GM20431 (cell line): ENCODE measurements around the gene LZTS3.
"Not testable (repeated sequence)": the region's sequence is repeated elsewhere in the genome, so short reads cannot be mapped to it uniquely, and the experiment has no call there.

Experiments used
- in situ Hi-C: fragments of 300-500 bp; cut with MseI, MboI; formaldehyde crosslinking; loops from one replicate; pipeline ENCODE4 v1.15.0; 2020; ENCODE audit warnings: low sequenced_read_pairs; ENCODE audit not compliant: unreplicated experiment

LZTS3 gene

DNA sequence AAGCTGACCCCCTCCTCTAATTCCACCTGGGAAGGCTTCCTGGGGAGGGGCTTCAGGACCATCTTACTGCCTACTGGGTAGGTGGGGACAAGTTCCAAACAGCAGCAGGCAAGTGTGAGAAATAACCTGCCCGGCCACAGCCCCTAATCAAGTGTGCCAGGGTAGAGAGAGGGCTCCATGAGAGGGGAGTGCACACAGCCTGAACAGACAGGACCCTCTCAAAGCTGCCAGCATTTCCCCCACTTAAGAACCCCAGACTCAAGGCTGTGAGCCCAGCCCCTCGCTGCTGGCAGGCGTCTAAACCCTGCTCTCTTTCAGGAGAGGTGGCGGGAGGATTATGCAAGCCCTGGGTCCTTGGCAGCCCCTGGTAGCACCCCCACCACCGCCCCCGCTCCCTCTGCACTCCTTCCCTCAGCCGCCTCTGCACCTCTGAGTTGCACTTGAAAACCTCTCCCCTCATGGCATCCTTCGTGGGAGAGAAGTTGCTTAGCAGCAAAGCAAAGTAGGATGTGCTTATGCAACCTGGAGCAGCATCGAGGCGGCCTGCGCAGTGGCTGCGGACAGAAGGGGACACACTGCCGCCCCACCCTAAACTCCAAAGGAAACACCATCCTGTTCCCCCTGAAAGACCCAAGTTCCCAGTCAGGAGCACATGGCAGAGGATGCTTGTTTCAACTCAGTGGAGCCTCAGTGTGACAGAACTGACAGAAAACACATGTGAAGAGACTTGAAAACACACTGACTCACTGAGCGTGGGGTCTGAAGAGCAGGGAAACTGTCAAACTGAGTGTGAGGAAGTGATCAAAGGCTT is 20.7 kb upstream of the LZTS3 start:
- in situ Hi-C loops = no loop called here

DNA sequence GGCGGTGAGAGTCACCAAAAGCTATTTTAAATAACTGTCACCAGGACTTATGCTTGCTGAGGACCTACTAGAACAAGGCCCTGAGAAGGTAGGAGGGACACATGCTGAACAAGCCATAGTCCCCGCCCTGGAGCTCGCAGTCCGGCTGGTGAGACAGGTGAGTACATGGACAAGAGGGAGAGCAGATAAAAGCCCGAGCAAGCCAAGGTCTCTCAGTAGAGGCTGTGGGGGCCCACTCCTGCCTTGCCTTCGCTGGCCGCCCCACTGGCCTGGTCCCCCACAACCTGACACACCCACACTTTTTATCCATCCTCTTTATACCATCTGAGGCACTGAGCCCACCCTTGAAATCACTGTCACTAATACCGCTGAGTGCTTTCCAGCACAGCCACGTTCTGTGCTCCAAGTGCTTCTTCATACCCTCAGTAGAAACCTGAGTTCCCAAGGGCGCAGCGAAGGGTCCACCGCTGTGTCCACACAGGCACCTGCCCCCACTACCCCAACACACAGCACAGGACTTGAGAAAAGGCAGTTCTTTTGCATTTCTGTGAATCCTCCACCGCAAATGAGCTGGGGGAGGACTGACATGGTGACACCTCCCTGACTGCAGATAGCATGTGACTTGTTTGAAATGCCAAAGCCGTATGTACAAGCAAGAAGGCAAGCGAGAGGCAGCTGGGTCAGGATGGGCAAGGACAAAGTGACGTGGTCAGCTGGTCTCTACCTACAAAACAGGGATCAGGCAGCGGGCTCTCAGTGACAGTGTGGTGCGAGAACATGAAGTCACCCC is 19.1 kb upstream of the LZTS3 start:
- in situ Hi-C loops = no loop called here

DNA sequence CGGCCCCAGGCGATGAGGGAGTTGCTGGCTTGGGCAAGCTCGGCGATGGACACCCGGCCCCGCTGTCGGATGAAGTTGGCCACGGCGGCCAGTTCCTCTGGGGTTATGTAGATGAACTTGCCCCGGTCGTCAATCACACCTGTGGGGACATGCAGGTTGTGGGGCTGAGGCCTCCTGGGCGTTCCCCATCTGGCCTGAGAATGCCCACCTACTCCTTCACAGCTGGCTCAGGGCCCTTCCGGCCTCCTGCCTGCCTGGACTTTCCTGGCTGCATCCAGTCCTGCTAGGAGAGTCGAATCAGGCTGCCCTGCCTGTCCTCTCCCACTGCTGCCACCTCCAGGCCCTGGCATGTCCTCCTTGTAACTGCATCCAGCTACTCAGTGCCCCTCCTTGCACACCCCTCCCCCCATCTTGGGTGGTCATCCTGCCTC is 17.3 kb upstream of the LZTS3 start:
- in situ Hi-C loops = no loop called here

DNA sequence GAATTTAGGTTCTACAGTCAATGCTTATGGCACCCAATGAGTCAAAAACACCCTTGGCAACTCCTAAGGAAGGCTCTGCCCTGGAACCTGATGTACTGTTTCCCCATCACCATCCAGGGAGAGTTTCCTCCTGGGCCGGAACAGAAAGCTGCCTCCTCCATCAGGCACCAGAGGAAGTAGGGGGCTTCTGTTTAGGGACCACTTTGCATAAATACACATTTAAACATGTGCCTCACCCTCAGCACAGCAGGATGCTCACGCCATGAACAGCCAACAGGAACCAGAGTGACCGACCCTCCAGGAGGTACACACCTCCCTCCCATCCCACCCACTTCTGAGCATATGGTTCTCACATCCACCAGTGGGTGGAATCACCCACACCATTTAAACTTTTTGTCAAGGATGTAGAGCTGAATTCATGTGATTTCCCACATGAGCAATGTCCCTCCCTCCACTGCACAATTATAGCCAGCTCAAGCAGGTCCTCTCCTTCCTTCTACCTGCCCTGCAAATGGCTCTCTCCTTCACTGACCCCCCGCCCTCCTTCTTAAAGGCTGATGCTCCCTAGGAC is 16.3 kb upstream of the LZTS3 start:
- in situ Hi-C loops = no loop called here

DNA sequence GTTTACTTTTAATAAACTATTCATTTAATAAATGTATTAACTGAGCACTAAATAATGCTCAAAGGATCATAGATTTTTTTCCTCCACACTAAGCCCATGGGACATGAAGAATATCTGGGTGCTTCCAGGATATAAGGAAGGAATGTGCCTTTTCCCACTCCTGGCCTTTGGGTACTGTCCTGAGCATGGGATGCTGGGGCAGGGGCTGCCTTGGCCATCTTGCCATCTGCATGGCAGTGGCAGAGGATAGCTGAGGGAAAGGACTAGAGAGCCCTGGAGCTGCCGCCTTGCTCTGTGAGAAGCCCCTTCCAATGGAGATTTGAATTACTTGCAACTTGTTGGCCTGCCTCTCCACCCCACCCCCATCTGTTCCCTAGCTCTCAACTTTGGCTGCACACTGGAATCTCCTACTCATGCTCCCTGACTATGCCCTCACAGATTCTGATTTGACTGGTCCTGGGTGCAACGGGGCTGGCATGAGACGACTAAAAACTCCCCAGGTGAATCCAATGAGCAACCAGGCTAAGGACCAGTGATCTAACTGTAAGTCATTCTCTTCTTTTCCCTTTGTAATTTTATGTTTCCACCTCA is 15.6 kb upstream of the LZTS3 start:
- in situ Hi-C loops = no loop called here

DNA sequence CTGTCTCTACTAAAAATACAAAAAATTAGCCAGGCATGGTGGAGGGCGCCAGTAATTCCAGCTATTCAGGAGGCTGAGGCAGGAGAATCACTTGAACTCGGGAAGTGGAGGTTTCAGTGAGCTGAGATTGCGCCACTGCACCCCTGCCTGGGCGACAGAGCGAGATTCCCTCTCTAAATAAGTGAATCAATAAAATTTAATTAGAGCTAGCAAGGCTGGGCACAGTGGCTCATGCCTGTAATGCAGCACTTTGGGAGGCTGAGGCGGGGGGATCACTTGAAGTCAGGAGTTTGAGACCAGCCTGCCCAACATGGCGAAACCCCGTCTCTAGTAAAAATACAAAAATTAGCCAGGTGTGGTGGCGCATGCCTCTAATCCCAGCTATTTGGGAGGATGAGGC is 14.5 kb upstream of the LZTS3 start:
- in situ Hi-C loops = not testable (repeated sequence)

DNA sequence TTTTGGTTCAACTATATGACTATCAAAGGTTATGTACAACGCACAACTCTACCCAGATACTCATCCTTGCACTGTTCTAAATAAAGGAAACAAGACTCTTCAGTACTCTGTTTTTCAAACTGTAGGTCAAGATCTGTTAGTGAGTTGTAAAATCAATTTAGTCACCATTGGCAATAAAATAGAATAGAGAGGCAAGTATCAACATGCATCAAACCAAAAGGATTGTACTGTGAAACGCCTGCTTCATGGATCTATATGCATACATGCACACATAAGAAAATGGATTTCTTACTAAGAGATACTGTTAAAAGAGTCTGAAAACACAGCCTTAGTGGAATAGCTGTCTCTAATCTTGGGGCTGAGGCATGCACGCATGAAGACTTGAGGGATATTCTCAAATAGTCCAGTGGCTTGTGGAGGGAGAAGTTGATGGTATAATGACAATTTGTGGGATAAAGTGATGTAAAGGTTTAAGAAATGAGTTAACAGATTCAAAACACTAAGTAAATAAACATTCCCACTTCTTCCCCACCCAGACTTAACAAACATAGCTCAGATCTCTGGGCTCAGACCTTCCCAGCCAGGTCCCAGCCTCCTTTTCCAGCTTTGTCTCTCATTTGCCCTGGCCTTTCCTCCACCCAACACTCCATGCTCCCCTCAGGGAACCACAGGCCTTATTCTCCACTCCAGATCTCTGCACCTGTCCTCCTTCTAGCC is 10.7 kb upstream of the LZTS3 start:
- in situ Hi-C loops = no loop called here

DNA sequence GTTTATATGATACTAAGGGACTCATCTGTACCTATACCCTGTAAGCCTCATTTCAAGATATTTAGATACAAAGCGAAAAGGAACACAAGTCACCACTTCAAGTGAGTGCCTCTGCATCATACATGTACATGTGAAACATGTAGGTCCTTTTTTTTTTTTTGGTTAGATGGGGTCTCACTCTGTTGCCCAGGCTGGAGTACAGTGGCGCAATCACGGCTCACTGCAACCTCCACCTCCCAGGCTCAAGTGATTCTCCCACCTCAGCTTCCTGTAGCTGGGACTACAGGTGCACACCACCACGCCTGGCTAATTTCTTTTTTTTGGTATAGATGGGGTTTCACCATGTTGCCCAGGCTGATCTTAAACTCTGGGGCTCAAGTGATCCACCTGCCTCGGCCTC is 9.1 kb upstream of the LZTS3 start:
- in situ Hi-C loops = not testable (repeated sequence)

DNA sequence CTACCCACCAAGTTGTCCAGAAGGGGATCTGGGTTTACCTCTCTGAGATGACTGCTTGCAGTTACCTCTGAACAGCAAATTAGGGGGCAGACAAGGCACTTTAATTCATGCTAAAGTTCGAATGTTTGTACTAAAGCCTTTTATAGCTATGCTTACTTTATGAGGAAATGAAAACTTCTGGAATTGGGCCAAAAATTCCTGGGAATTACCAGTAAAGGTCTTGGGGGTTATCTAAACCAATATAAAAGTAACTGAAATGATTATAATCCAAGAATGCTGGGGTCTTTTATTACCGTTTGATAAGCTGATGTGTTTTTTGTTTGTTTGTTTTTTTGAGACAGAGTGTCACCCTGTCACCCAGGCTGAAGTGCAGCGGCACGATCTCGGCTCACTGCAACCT is 7.9 kb upstream of the LZTS3 start:
- in situ Hi-C loops = no loop called here

DNA sequence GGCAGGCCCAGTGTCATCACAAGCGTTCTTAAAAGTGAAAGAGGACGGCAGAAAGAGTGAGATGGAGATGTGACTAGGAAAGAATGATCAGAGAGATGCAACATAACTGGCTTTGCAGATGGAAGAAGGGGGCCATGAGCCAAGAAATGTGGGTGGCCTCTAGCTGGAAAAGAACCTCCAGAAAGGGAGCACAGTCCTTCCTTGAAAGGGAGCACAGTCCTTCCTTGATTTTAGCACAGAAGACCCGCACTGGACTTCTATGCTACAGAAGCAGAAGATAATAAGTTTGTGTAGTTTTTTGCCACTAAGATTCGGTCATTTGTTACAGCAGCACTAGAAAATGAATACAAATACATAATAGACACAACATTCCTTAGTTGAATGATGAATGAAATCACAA is 7.0 kb upstream of the LZTS3 start:
- in situ Hi-C loops = no loop called here

DNA sequence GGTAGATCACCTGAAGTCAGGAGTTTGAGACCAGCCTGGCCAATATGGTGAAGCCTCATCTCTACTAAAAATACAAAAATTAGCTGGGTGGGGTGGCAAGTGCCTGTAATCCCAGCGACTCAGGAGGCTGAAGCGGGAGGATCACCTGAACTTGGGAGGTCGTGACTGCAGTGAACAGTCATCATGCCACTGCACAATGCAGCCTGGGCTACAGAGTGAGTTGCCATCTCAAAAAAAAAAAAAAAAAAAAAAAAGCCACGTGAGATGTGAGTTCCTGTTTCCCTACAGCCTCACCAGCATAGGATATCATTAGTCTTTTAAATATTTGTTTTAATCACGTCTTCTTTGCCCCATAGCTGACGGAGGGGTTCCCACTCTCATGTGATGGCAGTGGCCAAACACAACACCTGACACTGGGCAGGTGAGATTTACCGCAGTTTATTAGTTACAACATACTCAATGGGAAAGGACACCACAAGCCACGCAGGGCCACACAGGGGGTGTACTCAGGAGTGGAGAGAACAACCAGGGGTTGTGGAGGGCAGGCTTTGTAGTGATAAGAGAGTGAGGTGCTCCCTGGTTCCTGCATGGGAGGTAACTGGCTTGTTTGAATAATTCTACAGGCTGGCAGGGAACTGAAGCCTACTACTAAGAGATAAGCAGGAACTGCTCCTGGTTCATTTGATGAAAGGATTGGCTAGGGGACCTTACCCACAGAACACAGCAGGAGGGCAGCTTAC is 4.6 kb upstream of the LZTS3 start:
- in situ Hi-C loops = no loop called here

DNA sequence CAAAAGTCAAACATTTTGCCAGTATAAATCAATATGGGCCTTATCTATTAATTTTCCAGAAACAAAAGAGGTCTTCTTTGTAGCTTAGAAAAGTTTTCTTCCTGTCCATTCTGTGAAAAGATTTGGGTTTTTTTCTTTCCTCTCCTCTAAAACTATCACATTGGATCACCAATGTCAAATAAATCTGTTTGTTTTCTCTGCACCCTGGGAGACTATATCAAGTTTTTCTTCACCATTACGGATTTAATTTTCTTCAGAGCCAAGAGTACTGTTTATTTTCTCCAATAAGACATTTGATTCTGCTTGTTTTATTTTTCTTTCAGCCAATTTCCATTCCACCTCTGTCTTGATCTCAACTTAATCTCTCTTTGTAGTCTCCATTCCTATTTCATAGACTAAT is 1.9 kb upstream of the LZTS3 start:
- in situ Hi-C loops = no loop called here

DNA sequence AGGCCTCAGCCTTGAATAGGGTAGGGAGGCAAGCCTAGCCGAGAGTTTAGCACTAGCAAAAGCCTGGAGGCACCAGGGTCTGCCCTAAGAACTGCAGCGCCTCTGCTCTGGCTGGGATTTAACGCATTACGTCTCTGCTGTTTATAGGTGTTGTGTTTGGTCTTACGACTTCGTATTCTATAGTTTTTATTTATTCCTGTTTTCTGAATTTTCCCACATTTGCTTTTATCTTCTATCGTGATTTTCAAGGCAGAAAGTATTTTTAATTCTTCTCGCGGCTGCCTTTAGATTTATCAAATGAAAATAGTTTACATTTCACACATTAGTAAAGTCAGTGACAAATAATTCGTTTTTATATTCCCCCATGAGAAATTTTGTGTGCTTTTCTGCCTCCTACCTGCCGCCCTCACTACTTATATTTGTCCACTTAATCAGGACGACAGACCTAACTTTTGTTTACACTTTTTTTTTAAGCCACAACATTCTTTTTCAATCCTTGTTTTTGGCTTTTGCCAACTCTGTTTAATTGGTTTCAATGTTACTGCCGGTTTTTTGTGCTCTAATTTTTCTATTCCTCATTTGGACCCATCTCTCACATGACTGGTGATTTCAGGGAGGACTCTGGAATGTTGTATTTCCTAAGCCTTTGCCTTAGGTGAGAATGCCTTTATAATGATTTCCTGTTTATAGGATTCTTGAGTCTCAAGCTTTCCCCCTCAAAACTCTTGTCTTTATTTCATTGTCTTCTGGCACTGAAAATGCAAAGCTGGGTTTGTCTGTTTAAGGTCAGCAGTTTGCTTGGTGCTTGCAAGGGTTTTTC is 1.3 kb upstream of the LZTS3 start:
- in situ Hi-C loops = no loop called here

DNA sequence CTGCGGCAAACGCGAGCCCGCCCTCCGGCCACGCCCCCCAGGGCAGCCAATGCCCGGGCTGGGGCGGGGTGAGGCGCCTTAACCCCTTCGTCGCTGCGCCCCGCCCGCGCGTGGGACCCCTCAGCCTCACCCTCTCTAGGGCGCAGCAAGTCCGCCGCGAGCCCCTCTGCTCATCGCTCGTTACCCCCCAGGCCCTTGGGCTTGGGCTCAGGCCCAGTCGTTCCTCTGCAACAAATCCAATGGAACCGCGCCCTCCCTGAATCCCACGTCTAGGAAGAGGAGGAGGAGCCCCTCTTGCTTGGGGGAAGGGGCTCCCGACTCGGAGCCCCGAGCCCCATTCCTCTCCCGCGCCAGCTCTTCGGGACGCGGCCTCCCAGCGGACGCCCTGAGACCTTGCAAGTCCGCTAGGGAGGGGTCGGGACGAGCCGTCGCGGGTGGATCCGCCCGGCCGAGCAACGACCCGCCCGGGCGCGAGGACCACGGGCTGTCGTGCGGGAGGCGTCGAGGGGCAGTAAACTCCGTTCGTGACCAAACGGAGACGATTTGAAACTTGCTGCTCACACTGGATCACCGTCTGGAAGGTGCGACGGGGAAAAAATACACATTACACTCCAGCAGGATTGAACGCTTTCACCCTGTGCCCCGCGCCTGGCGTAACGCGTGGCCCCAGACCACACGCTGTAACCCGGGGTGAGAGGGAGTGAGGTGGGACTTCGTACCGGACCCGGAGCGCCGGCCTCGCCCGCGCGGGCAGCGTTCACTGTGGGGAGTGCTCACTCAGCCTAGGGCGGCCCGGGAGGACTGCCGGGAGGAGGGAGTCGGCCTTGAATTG is 477 bp upstream of the LZTS3 start:
- in situ Hi-C loops = no loop called here

DNA sequence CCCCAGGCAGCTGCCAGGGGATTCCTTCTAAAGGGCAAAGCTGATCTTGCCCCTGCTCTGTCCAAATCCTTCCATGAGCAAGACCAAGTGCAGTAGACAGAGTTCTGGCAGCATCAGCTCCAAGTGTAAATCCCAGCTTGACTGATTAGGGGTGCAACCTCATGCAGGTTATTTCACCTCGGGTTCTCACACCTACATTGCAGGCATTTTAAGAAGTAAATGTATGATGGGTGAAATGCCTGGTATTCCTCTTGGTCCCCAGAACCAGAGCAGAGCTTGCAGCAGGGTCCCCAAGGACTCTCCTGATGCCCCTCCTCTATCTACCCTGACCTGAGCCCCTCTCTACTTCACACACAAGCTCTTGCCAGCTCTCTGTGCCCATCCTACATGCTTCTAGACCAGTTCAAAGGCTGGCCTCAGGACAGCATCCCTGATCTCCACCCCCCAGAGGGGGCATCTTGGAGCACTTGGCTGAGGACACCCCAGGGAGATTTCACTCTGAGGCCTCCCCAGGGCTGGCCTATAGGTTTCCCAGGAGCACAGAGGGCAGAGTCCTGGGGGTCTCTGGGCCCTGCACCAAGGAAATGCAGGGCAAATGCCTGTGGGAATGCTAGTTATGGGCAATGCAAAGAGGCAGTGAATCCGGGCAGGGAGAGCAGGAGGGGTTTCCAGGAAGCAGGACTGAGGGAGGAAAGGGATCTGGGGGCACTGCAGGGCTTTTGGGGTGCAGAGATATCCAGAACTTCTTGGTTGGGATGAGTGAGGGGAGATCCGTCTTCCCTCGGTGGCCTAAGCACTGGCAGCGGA is 1.0 kb downstream of the LZTS3 start:
- in situ Hi-C loops = no loop called here

DNA sequence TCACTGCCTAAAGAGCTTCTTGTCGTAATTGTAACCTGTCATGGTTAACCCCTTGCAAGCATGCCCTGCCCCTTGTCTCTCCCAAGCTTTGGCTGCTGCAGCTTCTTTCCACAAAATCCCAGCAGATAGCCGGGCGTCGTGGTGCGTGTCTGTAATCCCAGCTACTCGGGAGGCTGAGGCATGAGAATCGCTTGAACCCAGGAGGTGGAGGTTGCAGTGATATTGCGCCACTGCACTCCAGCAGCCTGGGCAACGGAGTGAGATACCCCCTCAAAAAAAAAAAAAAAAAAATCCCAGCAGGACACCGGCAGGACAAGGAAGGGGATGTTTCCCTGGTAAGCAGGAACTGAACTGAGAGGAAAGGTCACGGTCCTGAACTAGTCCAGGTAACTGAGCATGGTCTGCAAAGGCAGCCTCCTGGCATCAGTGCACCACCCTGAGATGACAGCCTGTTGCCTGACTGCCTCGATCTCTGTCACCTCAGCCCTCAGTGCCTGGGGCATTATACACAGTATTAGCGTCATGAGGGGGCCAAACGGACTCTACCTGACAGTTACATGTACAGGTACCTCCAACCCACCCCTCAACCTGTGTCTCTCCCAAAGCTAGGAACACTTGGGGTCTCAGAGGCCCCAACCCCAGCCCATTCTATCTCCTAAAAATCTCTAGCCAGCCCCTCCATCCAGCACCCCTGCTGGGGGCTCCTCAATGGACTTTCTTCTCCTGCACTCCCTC is 1.8 kb downstream of the LZTS3 start:
- in situ Hi-C loops = no loop called here
